ENCODE results near the gene ATP6V1G2.

ATP6V1G2 gene

DNA sequence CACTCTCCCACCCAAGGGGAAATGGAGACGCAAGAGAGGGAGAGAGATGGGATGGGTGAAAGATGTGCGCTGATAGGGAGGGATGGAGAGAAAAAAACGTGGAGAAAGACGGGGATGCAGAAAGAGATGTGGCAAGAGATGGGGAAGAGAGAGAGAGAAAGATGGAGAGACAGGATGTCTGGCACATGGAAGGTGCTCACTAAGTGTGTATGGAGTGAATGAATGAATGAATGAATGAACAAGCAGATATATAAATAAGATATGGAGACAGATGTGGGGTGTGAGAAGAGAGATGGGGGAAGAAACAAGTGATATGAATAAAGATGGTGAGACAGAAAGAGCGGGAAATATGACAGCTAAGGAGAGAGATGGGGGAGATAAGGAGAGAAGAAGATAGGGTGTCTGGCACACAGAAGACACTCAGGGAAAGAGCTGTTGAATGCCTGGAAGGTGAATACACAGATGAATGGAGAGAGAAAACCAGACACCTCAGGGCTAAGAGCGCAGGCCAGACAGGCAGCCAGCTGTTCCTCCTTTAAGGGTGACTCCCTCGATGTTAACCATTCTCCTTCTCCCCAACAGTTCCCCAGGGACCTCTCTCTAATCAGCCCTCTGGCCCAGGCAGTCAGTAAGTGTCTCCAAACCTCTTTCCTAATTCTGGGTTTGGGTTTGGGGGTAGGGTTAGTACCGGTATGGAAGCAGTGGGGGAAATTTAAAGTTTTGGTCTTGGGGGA, 29.7 kb upstream of the ATP6V1G2 start:
- DNase-seq (ENCODE audit: low read depth in 2 of 3, low spot score in 1 of 3), result no peak

DNA sequence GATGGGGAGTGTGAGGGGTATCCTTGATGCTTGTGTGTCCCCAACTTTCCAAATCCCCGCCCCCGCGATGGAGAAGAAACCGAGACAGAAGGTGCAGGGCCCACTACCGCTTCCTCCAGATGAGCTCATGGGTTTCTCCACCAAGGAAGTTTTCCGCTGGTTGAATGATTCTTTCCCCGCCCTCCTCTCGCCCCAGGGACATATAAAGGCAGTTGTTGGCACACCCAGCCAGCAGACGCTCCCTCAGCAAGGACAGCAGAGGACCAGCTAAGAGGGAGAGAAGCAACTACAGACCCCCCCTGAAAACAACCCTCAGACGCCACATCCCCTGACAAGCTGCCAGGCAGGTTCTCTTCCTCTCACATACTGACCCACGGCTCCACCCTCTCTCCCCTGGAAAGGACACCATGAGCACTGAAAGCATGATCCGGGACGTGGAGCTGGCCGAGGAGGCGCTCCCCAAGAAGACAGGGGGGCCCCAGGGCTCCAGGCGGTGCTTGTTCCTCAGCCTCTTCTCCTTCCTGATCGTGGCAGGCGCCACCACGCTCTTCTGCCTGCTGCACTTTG, 29.0 kb upstream of the ATP6V1G2 start, which contains the start of gene TNF:
Gene TNF, plus strand, starts transcription at position 231 of the 567 bp plus-strand sequence. Its CDS starts 177 bp downstream, at position 408.
- peak; percentile 84 to 93 (median 89) for DNase-seq (ENCODE audit: low read depth in 2 of 3, low spot score in 1 of 3)

GRCh38 chr6:31574106-31575061, 28.0 kb upstream of the ATP6V1G2 start:
- peak in 1 of 3 donors; percentile 61 for DNase-seq (ENCODE audit: low read depth in 2 of 3, low spot score in 1 of 3)

DNA sequence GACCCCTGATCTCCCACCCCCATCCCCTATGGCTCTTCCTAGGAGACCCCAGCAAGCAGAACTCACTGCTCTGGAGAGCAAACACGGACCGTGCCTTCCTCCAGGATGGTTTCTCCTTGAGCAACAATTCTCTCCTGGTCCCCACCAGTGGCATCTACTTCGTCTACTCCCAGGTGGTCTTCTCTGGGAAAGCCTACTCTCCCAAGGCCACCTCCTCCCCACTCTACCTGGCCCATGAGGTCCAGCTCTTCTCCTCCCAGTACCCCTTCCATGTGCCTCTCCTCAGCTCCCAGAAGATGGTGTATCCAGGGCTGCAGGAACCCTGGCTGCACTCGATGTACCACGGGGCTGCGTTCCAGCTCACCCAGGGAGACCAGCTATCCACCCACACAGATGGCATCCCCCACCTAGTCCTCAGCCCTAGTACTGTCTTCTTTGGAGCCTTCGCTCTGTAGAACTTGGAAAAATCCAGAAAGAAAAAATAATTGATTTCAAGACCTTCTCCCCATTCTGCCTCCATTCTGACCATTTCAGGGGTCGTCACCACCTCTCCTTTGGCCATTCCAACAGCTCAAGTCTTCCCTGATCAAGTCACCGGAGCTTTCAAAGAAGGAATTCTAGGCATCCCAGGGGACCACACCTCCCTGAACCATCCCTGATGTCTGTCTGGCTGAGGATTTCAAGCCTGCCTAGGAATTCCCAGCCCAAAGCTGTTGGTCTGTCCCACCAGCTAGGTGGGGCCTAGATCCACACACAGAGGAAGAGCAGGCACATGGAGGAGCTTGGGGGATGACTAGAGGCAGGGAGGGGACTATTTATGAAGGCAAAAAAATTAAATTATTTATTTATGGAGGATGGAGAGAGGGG, 27.1 kb upstream of the ATP6V1G2 start:
- no peak for DNase-seq (ENCODE audit: low read depth in 2 of 3, low spot score in 1 of 3)

- DNase-seq (ENCODE audit: low read depth in 2 of 3, low spot score in 1 of 3), result peak; percentile 77 to 80 (median 80)
These were observed 25.9 kb upstream of the ATP6V1G2 start, which contains the start of gene LTA for GRCh38 chr6:31572041-31572911. LTA (plus strand) TSS chr6:31572289; CDS start chr6:31572743, 454 bp downstream.

DNA sequence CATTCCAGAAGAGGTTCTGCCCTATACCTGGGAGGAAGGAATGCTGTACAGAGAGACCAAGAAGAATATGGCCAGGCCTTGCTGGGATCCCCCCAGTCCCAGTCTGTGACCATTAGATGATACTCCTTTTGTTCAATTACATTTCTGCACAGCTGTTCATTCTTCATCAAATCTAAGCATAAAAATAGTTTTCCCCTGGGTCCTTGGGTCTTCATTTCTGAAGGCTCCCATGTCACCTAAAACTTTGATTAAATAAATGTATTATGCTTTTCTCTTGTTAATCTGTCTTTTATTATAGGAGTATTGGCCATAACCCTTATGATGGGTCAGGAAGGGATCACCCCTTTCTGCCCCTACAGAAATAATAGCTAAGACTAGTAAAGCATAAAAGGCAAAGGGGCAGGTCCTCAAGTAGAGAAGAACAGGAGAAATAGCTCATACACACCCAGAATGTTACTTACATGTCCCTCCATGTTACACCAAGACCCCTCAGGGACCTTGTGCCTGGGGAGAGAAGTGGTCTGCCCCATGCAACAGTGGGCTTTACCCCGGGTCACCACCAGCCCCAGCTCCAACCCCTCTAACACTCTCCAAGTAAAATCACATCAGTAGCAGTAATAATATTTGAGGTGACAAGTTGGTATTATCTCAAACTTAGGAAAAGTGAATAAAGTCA, 23.6 kb upstream of the ATP6V1G2 start:
- no peak for DNase-seq (ENCODE audit: low read depth in 2 of 3, low spot score in 1 of 3)

DNA sequence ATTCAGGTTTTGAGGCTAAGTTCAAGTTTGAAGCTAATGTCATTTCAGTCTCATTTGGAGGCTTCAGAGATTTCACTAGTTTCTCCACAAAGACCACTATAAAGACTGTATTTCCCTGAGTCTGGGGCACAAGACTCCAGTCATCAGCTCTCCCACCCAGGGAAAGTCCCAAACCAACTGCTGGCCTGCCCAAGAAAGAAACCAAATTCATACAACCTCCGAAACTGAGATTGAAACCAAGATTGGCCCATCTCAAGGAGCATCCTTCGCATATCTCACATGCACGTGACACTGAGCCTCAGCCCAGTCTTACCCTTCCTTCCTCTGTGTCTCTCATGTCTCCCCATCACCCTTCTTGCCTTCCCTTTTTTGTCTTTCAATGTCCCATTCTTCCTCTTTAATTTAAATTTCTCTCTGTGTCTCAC, 22.1 kb upstream of the ATP6V1G2 start:
- DNase-seq (ENCODE audit: low read depth in 2 of 3, low spot score in 1 of 3), result peak in 2 of 3 donors; percentile 65 to 76

DNA sequence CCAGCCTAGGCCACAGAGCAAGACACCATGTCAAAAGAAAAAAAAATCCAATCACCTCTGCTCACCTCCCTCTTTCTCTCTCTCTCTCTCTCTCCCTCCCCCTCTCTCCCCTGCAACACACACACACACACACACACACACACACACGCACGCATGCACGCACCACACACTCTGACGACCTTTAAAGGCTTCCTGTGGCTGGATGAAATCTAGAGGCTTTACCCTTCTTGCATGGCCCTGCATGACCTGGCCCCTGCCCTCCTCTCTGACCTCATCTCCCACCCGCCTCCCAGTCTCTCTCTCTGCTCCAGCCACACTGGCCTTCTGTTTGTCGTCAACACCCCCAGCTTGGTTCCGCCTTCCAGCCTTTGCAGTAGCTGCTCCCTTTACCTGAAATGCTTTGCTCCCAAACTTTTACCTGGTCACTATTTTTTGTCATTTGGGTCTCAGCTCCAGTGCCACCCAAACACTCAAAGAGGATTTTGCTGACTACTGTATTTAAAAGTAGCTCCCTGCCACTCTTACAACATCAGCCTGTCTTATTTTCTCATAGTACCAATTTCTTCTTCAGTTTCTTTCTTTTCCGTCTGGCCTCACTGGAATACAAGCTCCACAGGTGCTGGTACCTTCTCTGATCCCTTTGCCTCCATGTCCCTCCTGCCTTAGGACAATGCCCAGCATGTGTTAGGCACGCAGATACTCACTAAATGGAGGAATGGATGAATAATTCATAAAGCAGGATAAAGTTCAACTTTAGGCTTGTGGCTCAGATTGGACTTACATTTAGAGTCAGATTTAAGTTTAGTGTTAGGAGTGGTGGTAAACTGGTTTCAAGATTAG, 21.3 kb upstream of the ATP6V1G2 start:
- no peak for DNase-seq (ENCODE audit: low read depth in 2 of 3, low spot score in 1 of 3)

DNA sequence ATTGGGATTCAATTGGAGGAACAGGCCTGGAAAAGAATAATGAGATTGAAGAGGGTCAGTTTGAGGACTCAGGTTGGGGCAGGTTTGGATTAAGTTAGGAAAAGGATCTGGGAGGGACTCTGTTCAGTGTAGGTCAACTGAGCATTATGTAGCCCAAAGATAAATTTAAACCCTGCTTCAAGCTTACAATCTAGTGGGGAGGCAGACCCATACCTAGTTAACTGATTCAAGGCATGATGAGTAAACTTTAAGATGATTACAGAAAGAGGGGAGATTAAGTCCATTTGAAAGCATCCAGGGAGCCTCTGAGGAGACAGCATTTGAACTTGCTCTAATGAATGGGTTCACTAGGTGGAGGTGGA, 14.3 kb upstream of the ATP6V1G2 start:
- DNase-seq (ENCODE audit: low read depth in 2 of 3, low spot score in 1 of 3), result no peak

- no peak for DNase-seq (ENCODE audit: low read depth in 2 of 3, low spot score in 1 of 3)
These were observed 13.7 kb upstream of the ATP6V1G2 start for GRCh38 chr6:31559958-31560696.

DNA sequence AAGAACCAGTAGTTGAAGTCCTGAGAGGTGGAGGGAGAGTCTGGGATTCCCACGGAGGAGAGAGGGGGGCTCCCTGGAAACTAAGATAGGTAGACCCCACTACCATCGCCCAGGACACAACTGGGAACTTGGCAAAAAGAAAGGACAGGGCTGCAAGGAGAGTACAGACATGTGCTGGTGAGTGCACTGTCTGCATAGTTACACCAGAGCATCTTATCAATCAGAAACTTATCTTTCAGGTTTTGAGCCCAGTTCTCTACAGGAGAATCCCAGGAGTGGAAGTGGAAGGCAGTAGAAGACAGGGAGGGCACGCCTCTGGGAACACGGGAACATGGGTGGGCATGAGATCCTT, 13.2 kb upstream of the ATP6V1G2 start:
- DNase-seq (ENCODE audit: low read depth in 2 of 3, low spot score in 1 of 3), result no peak

DNA sequence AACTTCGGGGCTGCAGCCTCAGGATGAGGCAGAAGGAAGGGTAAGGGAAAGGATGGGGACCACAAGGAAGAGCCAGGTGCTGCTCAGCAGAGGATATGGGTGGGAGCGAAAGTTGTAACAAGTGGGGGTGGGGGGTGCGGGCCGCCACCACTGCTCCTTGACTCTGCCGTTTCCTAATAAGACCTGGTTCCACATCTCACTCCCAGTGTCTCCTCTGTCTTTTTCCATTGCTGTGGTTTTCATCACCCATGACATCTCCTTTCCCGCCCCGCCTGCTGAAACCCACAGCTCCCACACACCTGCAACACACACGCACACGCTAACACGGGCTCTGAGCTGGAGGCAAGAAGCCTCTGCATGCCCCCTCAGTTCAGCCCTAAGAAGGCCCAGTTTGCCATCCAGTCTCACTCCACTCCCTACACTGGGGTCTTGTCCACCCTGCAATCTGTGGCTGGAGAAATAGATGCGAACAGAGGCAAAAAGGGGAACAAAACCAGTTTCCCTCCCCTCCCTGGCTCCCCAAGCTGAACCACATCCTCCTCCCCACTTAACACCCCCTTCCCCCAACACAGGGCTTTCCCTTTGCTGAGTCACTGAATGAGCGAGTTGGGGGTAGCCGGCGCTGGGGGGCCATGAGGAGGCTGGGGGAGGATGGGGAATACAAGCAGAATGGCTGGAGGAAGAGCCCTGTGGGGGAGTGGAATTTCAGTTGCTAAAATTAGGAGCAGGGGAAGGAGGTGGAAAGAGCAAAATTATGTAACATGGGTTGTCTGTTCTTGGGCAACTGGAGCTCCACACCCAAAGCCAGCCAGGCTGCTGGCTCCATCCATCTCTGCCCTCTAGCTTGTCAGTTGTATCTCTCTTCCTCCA, 12.5 kb upstream of the ATP6V1G2 start:
- DNase-seq (ENCODE audit: low read depth in 2 of 3, low spot score in 1 of 3), result peak in 2 of 3 donors; percentile 68 to 70

- no peak for DNase-seq (ENCODE audit: low read depth in 2 of 3, low spot score in 1 of 3)
These were observed 11.9 kb upstream of the ATP6V1G2 start for GRCh38 chr6:31558318-31558625.

DNA sequence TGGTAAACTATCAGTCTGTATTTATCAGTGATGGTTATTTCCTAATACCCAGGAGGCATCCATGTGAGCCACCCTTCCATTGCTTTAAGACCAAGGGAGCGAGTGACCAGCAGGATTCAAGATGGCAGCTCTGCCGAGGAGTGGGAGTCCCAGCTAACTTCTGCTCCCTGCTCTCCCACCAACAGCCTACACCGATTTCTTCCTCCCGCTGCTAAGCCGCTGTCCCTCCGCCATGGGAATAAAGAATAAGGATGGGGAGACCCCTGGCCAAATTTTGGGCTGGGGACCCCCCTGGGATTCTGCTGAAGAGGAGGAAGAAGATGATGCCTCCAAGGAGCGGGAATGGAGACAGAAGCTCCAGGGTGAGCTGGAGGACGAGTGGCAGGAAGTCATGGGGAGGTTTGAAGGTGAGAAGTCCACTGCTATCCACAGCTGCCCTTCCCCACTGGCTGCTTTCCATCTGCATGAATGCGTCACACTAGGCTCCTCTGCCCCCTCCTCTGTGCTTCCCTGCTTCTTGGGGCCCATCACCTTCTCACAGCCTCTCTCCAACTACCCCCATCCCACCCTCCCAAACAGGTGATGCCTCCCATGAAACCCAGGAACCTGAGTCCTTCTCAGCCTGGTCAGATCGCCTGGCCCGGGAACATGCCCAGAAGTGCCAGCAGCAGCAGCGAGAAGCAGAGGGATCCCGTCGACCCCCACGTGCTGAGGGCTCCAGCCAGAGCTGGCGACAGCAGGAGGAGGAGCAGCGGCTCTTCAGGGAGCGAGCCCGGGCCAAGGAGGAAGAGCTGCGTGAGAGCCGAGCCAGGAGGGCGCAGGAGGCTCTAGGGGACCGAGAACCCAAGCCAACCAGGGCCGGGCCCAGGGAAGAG, 11.3 kb upstream of the ATP6V1G2 start:
- DNase-seq (ENCODE audit: low read depth in 2 of 3, low spot score in 1 of 3), result no peak

DNA sequence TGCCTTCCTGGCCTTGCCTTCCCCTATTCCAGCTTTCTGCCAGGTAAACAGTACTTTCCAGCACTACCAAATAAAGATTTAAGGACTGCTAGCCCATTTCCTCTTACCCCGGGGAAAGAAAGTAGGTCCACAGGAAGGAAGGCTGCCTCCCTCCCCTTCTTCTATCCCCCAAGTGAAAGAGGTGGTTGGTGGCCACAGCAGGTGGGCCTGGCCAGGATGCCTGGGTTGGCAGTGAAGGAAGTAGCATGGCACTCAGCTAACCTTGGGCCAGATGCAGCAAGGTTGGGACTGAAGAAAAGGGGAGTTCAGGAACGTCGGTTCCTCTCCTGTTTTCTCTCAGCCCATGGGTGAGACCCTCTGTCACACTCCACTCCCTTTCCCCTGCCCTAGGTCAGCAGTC, 9.9 kb upstream of the ATP6V1G2 start:
- no peak for DNase-seq (ENCODE audit: low read depth in 2 of 3, low spot score in 1 of 3)

DNA sequence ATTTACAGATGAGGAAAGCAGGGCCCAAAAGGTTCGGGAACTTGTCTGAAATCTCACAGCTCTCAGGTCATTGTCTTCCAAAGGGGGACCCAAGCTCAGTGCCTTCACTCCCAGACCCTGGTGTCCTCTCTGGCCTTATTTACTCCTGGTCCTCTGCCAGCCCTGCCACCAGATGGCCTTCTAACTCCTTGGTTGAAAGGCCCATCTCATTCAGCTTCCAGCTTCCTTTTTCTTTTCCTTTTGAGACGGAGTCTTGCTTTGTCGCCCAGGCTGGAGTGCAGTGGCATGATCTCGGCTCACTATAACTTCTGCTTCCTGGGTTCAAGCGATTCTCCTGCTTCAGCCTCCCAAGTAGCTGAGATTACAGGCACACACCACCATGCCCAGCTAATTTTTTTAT, 5.0 kb upstream of the ATP6V1G2 start:
- peak in 1 of 3 donors; percentile 44 for DNase-seq (ENCODE audit: low read depth in 2 of 3, low spot score in 1 of 3)
